CD14-positive monocyte (primary cell): ENCODE data around the gene TMEM214. TPM values are rescaled to one million over a fixed set of nuclear protein-coding genes. Genes with fewer than 3 reads are reported as not detected.

ENCODE experiments used
- DNase-seq, 3 donors: peaks; one replicate each; pipeline ENCODE4 v3.0.0-alpha.2; 2011 to 2022
- H2AFZ ChIP-seq: 2 replicates; pipeline ENCODE4 v1.6.0; 2012; ENCODE audit warnings: mild to moderate bottlenecking, low read depth, low read length, inconsistent platforms; ENCODE audit not compliant: insufficient read depth, poor library complexity, severe bottlenecking
- H3K27ac ChIP-seq, 2 donors: 1 replicate in 1 of 2; 2 replicates in 1 of 2; pipeline ENCODE4 v1.5.1; 2012 to 2013; ENCODE audit warnings: low read length in 2 of 2, control low read depth in 1 of 2, inconsistent platforms in 1 of 2, low read depth in 1 of 2, mild to moderate bottlenecking in 1 of 2
- H3K27me3 ChIP-seq, 2 donors: one replicate each; pipeline versions ENCODE4 v1.6.0 to v1.6.1; 2011 to 2013; ENCODE audit warnings: low read length in 2 of 2; ENCODE audit not compliant: control insufficient read depth in 2 of 2, insufficient read depth in 2 of 2
- H3K36me3 ChIP-seq, 2 donors: replicated peaks in 1 of 2; 1 replicate in 1 of 2; 2 replicates in 1 of 2; pipeline versions ENCODE4 v1.5.1 to v1.6.1; 2012 to 2013; ENCODE audit warnings: low read length in 2 of 2, control low read depth in 1 of 2, inconsistent platforms in 1 of 2, mild to moderate bottlenecking in 1 of 2; ENCODE audit not compliant: insufficient read depth in 2 of 2, control insufficient read depth in 1 of 2
- H3K4me1 ChIP-seq, 2 donors: 1 replicate in 1 of 2; 2 replicates in 1 of 2; pipeline versions ENCODE4 v1.5.1 to v1.6.1; 2012 to 2013; ENCODE audit warnings: low read length in 2 of 2, control low read depth in 1 of 2, inconsistent platforms in 1 of 2, mild to moderate bottlenecking in 1 of 2, moderate library complexity in 1 of 2; ENCODE audit not compliant: insufficient read depth in 2 of 2, control insufficient read depth in 1 of 2
- H3K4me2 ChIP-seq: replicated peaks from 2 replicates; pipeline ENCODE3; 2012; ENCODE audit warnings: low read length, moderate library complexity, mild to moderate bottlenecking; ENCODE audit not compliant: poor library complexity, severe bottlenecking; ENCODE audit errors: extremely low read depth
- H3K4me3 ChIP-seq, 3 experiments: fragments of 200-600 bp in 1 of 3; sonication (generic) in 1 of 3; replicated peaks in 1 of 3; 1 replicate in 2 of 3; 2 replicates in 1 of 3; pipeline ENCODE4 v1.5.1; 2011 to 2013; ENCODE audit warnings: low read length in 3 of 3, mild to moderate bottlenecking in 3 of 3, control low read depth in 2 of 3, low read depth in 2 of 3, inconsistent platforms in 1 of 3, moderate library complexity in 1 of 3
- H3K79me2 ChIP-seq: 2 replicates; pipeline ENCODE4 v1.6.0; 2012; ENCODE audit warnings: mild to moderate bottlenecking, control low read depth, inconsistent platforms, low read length, moderate library complexity; ENCODE audit not compliant: insufficient read depth
- H3K9ac ChIP-seq: 2 replicates; pipeline ENCODE4 v1.6.0; 2017; ENCODE audit warnings: low read length, mild to moderate bottlenecking; ENCODE audit not compliant: insufficient read depth, poor library complexity, severe bottlenecking
- H3K9me3 ChIP-seq, 2 donors: replicated peaks in 1 of 2; 1 replicate in 1 of 2; 2 replicates in 1 of 2; pipeline versions ENCODE4 v1.5.1 to v1.6.1; 2012 to 2013; ENCODE audit warnings: low read length in 2 of 2, control low read depth in 1 of 2; ENCODE audit not compliant: control insufficient read depth in 1 of 2, insufficient read depth in 1 of 2
- H4K20me1 ChIP-seq: 2 replicates; pipeline ENCODE4 v1.6.0; 2012; ENCODE audit warnings: mild to moderate bottlenecking, low read length, control low read depth, moderate library complexity; ENCODE audit not compliant: insufficient read depth
- H3K27ac Mint-ChIP-seq, 7 donors: one replicate each; pipeline ENCODE4 v1.8.0; 2020; ENCODE audit warnings: mild to moderate bottlenecking in 7 of 7, mixed read lengths in 7 of 7, moderate library complexity in 6 of 7, inconsistent platforms in 2 of 7
- H3K27me3 Mint-ChIP-seq, 3 donors: one replicate each; pipeline ENCODE4 v1.8.0; 2021 to 2022; ENCODE audit warnings: low read depth in 3 of 3, mild to moderate bottlenecking in 3 of 3, mixed read lengths in 3 of 3, moderate library complexity in 3 of 3, inconsistent platforms in 1 of 3
- H3K36me3 Mint-ChIP-seq, 2 donors: one replicate each; pipeline ENCODE4 v1.8.0; 2020; ENCODE audit warnings: mixed read lengths in 2 of 2, inconsistent platforms in 1 of 2, mild to moderate bottlenecking in 1 of 2
- H3K4me1 Mint-ChIP-seq: one replicate; pipeline ENCODE4 v1.8.0; 2020; ENCODE audit warnings: mild to moderate bottlenecking, mixed read lengths
- H3K4me3 Mint-ChIP-seq, 2 donors: one replicate each; pipeline ENCODE4 v1.8.0; 2020; ENCODE audit warnings: mild to moderate bottlenecking in 2 of 2, mixed read lengths in 2 of 2, moderate library complexity in 1 of 2
- H3K9me3 Mint-ChIP-seq, 7 donors: one replicate each; pipeline ENCODE4 v1.8.0; 2020 to 2022; ENCODE audit warnings: mixed read lengths in 7 of 7, mild to moderate bottlenecking in 6 of 7, moderate library complexity in 6 of 7, inconsistent platforms in 2 of 7
- WGBS: methylation state at CpG from one replicate; pipeline ENCODE4 v1.1.5; 2013; ENCODE audit warnings: missing lambda C conversion rate; ENCODE audit not compliant: insufficient coverage; 5-methylcytosine and 5-hydroxymethylcytosine counted together
- intact Hi-C, 2 donors: fragments of 100-400 bp; cut with micrococcal nuclease; formaldehyde crosslinking; loops; one replicate each; pipeline versions ENCODE4 v1.15.0 to v1.15.1; 2023
- polyA plus RNA-seq, 3 donors: library from polyadenylated mRNA; depleted of rRNA in 1 of 3; unstranded in 2 of 3; stranded (reverse) in 1 of 3; fragments of 300-500 nt in 2 of 3; fragments of >200 nt in 1 of 3; fragmentation: Illumina TruSeq in 2 of 3; gene quantifications; 1 replicate in 2 of 3; 2 replicates in 1 of 3; pipeline ENCODE4 v1.2.3, GENCODE V29; 2012 to 2021
- TF ChIP-seq, protein P1 (sequence below): fragments of 200-600 bp; IDR thresholded peaks from one replicate; pipeline ENCODE4 v1.8.0; 2022; ENCODE audit warnings: antibody characterized with exemption, mild to moderate bottlenecking

TMEM214 gene
- polyA plus RNA-seq, 3 donors: 18.3 to 61.7 (median 26.9) TPM

DNA sequence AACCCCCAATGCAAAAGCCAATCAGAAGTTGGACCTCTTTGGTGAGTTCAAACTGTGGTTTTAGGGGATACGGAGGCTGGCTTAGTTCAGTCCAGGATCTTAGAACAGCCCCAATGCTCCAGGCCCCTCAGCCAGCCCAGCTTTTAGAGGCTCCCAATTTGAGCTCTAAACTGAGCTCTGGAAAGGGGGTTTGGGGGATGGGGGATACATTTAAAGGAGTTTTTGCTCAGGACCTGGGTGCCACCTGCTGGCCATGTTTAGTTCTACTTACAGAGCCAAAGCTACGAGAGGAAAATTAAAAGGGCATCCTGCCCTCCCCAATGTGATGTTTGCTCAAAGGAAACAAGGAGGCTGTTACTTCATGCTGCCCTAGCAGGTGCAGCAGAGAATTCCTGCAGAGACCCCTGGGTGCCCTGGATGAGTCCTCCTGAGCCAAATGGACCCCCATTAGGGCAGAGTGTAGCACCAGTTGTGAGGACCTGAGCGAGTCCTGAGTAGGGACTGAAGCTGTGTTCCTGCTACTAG, 15.9 kb upstream of the TMEM214 start:
- Mint-ChIP-seq H3K9me3 (peaks cover 0 to 2% (median 0%) of the 10 kb centered on the region in 7 donors), H3K36me3 (peaks cover 0 to 2% of the 10 kb centered on the region in 2 donors), H3K4me1 (peaks cover 6% of the 10 kb centered on the region), H3K4me3 (no peak overlapping the region), H3K27ac (no peak overlapping the region), H3K27me3 (peaks cover 5 to 8% (median 5%) of the 10 kb centered on the region in 3 donors)
- Histone ChIP-seq H3K79me2 (no peaks in the 10 kb centered on the region), H3K27me3 (no peaks in the 10 kb centered on the region), H3K4me3 (no peak overlapping the region), H3K36me3 (no peaks in the 10 kb centered on the region), H3K9me3 (no peaks in the 10 kb centered on the region), H3K9ac (no peak overlapping the region), H4K20me1 (no peaks in the 10 kb centered on the region), H3K27ac (no peak overlapping the region), H2AFZ (no peak overlapping the region), H3K4me1 (peaks cover 0 to 4% of the 10 kb centered on the region in 2 donors), H3K4me2 (no peak overlapping the region)
- WGBS: 0% methylated on average over 1 of the region's 3 CpGs
- TF ChIP-seq, protein P1, sequence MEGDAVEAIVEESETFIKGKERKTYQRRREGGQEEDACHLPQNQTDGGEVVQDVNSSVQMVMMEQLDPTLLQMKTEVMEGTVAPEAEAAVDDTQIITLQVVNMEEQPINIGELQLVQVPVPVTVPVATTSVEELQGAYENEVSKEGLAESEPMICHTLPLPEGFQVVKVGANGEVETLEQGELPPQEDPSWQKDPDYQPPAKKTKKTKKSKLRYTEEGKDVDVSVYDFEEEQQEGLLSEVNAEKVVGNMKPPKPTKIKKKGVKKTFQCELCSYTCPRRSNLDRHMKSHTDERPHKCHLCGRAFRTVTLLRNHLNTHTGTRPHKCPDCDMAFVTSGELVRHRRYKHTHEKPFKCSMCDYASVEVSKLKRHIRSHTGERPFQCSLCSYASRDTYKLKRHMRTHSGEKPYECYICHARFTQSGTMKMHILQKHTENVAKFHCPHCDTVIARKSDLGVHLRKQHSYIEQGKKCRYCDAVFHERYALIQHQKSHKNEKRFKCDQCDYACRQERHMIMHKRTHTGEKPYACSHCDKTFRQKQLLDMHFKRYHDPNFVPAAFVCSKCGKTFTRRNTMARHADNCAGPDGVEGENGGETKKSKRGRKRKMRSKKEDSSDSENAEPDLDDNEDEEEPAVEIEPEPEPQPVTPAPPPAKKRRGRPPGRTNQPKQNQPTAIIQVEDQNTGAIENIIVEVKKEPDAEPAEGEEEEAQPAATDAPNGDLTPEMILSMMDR: peak; percentile 84
- intact Hi-C loops: loop anchor here (2.0 to 5.0 kb wide), 3 partner anchors 54 to 170 kb away; partner anchors contain the start of gene DPYSL5 (in 1 of the 2)
- DNase-seq: peak; percentile 15 to 47 (median 46)

DNA sequence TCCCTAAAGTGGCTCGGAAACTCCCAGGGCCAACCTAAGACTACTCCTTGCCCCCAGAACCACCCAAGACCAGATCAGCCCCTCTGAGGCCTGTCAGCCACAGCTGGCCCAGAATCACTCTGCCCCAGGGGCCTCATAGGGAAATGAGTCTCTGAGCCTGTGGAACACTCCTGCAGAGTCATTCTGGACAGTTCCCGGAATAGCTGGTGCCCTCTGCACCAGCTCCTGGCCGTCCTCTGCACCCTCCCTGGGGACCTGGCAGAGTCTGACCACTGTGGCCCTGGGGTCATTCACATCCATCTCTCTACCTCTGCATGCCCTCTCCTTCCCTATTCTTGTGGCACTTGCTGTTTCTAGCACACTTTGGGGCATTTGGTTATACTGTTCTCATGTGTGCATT, 14.6 kb upstream of the TMEM214 start:
- Histone ChIP-seq H3K27ac (no peak overlapping the region), H3K79me2 (no peaks in the 10 kb centered on the region), H2AFZ (no peak overlapping the region), H3K9me3 (no peaks in the 10 kb centered on the region), H3K4me2 (no peak overlapping the region), H4K20me1 (no peaks in the 10 kb centered on the region), H3K36me3 (peaks cover 3 to 12% of the 10 kb centered on the region in 2 donors), H3K4me1 (peaks cover 0 to 4% of the 10 kb centered on the region in 2 donors), H3K9ac (no peak overlapping the region), H3K4me3 (no peak overlapping the region), H3K27me3 (no peaks in the 10 kb centered on the region)
- Mint-ChIP-seq H3K27me3 (peaks cover 2 to 7% (median 5%) of the 10 kb centered on the region in 3 donors), H3K4me1 (peaks cover 6% of the 10 kb centered on the region), H3K27ac (no peak overlapping the region), H3K4me3 (no peak overlapping the region), H3K9me3 (peaks cover 0 to 2% (median 0%) of the 10 kb centered on the region in 7 donors), H3K36me3 (peaks cover 3 to 5% of the 10 kb centered on the region in 2 donors)
- TF ChIP-seq, protein P1: no peak
- WGBS: 75% methylated on average over 3 of the region's 3 CpGs
- DNase-seq: no peak
- intact Hi-C loops: loop anchor here in 1 of 2 donors (5.0 kb wide), 1 partner anchor 171 kb away; the partner anchor contains the start of gene DPYSL5
